ENCODE measurements around the gene WDPCP.

- TF ChIP-seq CTCF (IDR thresholded peaks at IDR 0.05) = no peak
- TF ChIP-seq POLR2AphosphoS5 (IDR thresholded peaks at IDR 0.05; ENCODE audit: insufficient read depth in 1 of 2, low read depth in 1 of 2) = no peak
- TF ChIP-seq POLR2A (IDR thresholded peaks at IDR 0.05) = no peak
Measured at GRCh38 chr2:63272560-63272959, 315.7 kb downstream of the WDPCP start.

Measured in vagina (tissue), 2 donors.